Breast epithelium (tissue), 3 donors: Measurements from ENCODE around the gene PLXNC1.

ENCODE experiments used
- CTCF ChIP-seq, 3 donors: fragments of 450-650 bp; IDR thresholded peaks; one replicate each; pipeline ENCODE4 v1.5.1; 2016 to 2017; ENCODE audit warnings: antibody characterized with exemption in 3 of 3, mild to moderate bottlenecking in 3 of 3, moderate library complexity in 3 of 3
- POLR2A ChIP-seq: fragments of 450-650 bp; IDR thresholded peaks from one replicate; pipeline ENCODE4 v1.6.1; 2016; ENCODE audit warnings: antibody characterized with exemption, mild to moderate bottlenecking, moderate library complexity
- POLR2AphosphoS5 ChIP-seq, 3 donors: sonication (generic); formaldehyde crosslinking; IDR thresholded peaks; one replicate each; pipeline ENCODE4 v1.6.1; 2017; ENCODE audit warnings: antibody characterized with exemption in 3 of 3

- no peak for TF ChIP-seq CTCF (IDR thresholded peaks at IDR 0.05)
- no peak for TF ChIP-seq POLR2A
- TF ChIP-seq POLR2AphosphoS5 (IDR thresholded peaks at IDR 0.05): no peak
Observed at GRCh38 chr12:94169966-94170689, 21.8 kb downstream of the PLXNC1 start.
